C4-2B (cell line): ENCODE measurements around the gene GPD2.

Experiments
- H3K27ac ChIP-seq: fragments of 450-650 bp; 2 replicates; pipeline ENCODE4 v1.5.1; 2017
- ZFX ChIP-seq: fragments of 450-650 bp; IDR thresholded peaks from 2 replicates; pipeline ENCODE4 v1.6.1; 2017
- TF ChIP-seq, protein P1 (sequence below): fragments of 450-650 bp; conservative IDR thresholded peaks from 2 replicates; pipeline ENCODE4 v1.5.1; 2017; ENCODE audit warnings: mild to moderate bottlenecking

Gene GPD2

DNA sequence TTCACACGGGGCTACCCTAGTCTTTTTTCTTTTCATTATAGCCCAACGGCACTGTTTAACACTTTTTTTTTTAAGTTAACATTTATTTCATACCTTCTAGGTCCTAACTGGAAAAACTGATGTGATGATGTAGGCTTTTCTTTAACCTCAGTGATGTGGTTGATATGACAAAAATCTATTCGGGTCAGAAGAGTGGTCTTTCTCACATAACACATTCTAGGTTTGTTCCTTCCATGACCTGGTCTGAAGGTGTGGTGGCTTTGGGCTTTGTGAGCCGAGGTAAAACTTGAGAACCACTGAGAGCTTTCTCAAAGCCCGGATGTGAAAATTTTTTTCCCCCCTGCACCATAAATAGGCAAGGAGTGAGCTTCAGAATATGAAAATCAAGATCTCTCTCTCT is 44.2 kb downstream of the GPD2 start:
- H3K27ac ChIP-seq, result no peak overlapping the region

GRCh38 chr2:156481312-156481711 is 45.1 kb downstream of the GPD2 start:
- H3K27ac ChIP-seq, result no peak overlapping the region
- no peak for TF ChIP-seq ZFX
- TF ChIP-seq, protein P1, sequence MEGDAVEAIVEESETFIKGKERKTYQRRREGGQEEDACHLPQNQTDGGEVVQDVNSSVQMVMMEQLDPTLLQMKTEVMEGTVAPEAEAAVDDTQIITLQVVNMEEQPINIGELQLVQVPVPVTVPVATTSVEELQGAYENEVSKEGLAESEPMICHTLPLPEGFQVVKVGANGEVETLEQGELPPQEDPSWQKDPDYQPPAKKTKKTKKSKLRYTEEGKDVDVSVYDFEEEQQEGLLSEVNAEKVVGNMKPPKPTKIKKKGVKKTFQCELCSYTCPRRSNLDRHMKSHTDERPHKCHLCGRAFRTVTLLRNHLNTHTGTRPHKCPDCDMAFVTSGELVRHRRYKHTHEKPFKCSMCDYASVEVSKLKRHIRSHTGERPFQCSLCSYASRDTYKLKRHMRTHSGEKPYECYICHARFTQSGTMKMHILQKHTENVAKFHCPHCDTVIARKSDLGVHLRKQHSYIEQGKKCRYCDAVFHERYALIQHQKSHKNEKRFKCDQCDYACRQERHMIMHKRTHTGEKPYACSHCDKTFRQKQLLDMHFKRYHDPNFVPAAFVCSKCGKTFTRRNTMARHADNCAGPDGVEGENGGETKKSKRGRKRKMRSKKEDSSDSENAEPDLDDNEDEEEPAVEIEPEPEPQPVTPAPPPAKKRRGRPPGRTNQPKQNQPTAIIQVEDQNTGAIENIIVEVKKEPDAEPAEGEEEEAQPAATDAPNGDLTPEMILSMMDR, result no peak

More for the DNA sequence above, 44.2 kb downstream of the GPD2 start:
- TF ChIP-seq, protein P1, result no peak
- no peak for TF ChIP-seq ZFX

- TF ChIP-seq, protein P1, result no peak
- TF ChIP-seq ZFX, result no peak
- peak overlapping the region; percentile 77 for H3K27ac ChIP-seq
These were observed 47.6 kb downstream of the GPD2 start for GRCh38 chr2:156483741-156484173.

- no peak overlapping the region for H3K27ac ChIP-seq
- TF ChIP-seq, protein P1, result no peak
- no peak for TF ChIP-seq ZFX
These were observed 50.0 kb downstream of the GPD2 start for GRCh38 chr2:156486147-156486546.

- TF ChIP-seq, protein P1, result no peak
- no peak for TF ChIP-seq ZFX
These were observed 50.4 kb downstream of the GPD2 start for GRCh38 chr2:156486614-156487013.

GRCh38 chr2:156489195-156489594 is 53.0 kb downstream of the GPD2 start:
- TF ChIP-seq ZFX, result no peak
- TF ChIP-seq, protein P1, result no peak
- no peak overlapping the region for H3K27ac ChIP-seq

More at GRCh38 chr2:156486614-156487013, 50.4 kb downstream of the GPD2 start:
- no peak overlapping the region for H3K27ac ChIP-seq

DNA sequence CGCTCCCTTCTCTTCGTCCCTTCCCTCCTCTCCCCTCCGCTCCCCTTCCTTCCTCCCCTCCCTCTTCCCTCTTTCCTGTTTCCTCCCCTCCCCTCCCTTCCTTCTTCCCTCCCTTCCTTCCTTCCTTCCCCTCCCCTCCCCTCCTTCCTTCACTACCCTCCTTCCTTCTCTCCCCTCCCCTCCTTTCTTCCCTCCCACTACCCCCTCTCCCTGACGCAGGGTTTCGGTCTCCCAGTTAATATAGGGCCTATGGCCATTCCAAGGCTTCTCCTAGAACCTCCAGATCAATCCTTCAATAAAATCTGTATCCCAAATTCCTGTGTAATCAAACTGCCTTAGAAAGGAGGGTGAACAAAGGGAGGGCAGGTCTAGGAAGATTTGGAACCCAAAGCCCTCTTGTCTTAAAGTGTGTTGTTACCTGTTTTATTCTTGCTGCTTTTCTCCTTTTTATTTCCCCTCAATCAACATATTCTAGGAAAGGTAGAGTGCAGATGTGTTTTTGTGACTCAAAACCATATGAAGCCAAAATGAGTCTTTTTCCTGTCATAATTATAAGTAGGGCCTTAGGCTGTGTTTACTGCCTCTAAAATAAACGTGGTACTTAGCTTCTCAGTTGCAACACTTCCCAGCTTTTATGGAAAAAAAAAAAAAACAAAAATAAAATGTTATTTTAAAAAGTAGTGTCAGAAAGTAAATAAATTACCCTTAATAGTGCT is 53.7 kb downstream of the GPD2 start:
- TF ChIP-seq, protein P1, result no peak
- H3K27ac ChIP-seq, result no peak overlapping the region
